Mesenchymal stem cell (in vitro differentiated cells and primary cell): ENCODE data around the gene PKN2.

ENCODE experiments used
- DNase-seq: peaks from one replicate; pipeline ENCODE4 v3.0.0-alpha.2; 2013
- H2AFZ ChIP-seq: one replicate; pipeline ENCODE4 v1.6.1; 2013; ENCODE audit warnings: low read depth, mild to moderate bottlenecking, control low read depth, inconsistent platforms, low read length, moderate library complexity
- H2AK5ac ChIP-seq: 2 replicates; pipeline ENCODE4 v1.6.1; 2013; ENCODE audit warnings: low read length, moderate library complexity, mild to moderate bottlenecking, inconsistent platforms; ENCODE audit not compliant: severe bottlenecking
- H2BK120ac ChIP-seq: one replicate; pipeline ENCODE4 v1.6.1; 2013; ENCODE audit warnings: low read depth, mild to moderate bottlenecking, inconsistent platforms, low read length, moderate library complexity
- H2BK12ac ChIP-seq, 2 experiments: one replicate each; pipeline ENCODE4 v1.6.1; 2013; ENCODE audit warnings: inconsistent platforms in 2 of 2, low read length in 2 of 2, mild to moderate bottlenecking in 2 of 2, moderate library complexity in 2 of 2, control low read depth in 1 of 2
- H2BK15ac ChIP-seq: one replicate; pipeline ENCODE4 v1.6.1; 2013; ENCODE audit warnings: mild to moderate bottlenecking, low read depth, inconsistent platforms; ENCODE audit not compliant: poor library complexity, severe bottlenecking
- H2BK5ac ChIP-seq: 2 replicates; pipeline ENCODE4 v1.6.1; 2013; ENCODE audit warnings: low read depth, mild to moderate bottlenecking, low read length, control low read depth, inconsistent platforms; ENCODE audit not compliant: poor library complexity, severe bottlenecking
- H3K14ac ChIP-seq, 2 experiments: one replicate each; pipeline ENCODE4 v1.6.1; 2013; ENCODE audit warnings: inconsistent platforms in 2 of 2, low read length in 2 of 2, control low read depth in 1 of 2, mild to moderate bottlenecking in 1 of 2, moderate library complexity in 1 of 2
- H3K18ac ChIP-seq, 2 experiments: one replicate each; pipeline ENCODE4 v1.6.1; 2013; ENCODE audit warnings: inconsistent platforms in 2 of 2, low read length in 2 of 2, control low read depth in 1 of 2, low read depth in 1 of 2, mild to moderate bottlenecking in 1 of 2
- H3K23ac ChIP-seq, 2 experiments: one replicate each; pipeline ENCODE4 v1.6.1; 2013; ENCODE audit warnings: inconsistent platforms in 2 of 2, low read length in 2 of 2, mild to moderate bottlenecking in 2 of 2, moderate library complexity in 2 of 2, control low read depth in 1 of 2
- H3K27ac ChIP-seq: 2 replicates; pipeline ENCODE4 v1.5.1; 2013; ENCODE audit warnings: mild to moderate bottlenecking, moderate library complexity, low read length, control low read depth, inconsistent platforms; ENCODE audit not compliant: poor library complexity, severe bottlenecking
- H3K27me3 ChIP-seq, 2 experiments: 2 replicates each; pipeline versions ENCODE4 v1.6.1 to v1.7.0; 2013; ENCODE audit warnings: low read length in 2 of 2, mild to moderate bottlenecking in 2 of 2, moderate library complexity in 2 of 2, control low read depth in 1 of 2, inconsistent platforms in 1 of 2; ENCODE audit not compliant: control insufficient read depth in 1 of 2, insufficient read depth in 1 of 2
- H3K36me3 ChIP-seq, 2 experiments: 2 replicates each; pipeline versions ENCODE4 v1.6.1 to v1.7.0; 2013; ENCODE audit warnings: low read length in 2 of 2, control low read depth in 1 of 2, inconsistent platforms in 1 of 2, low read depth in 1 of 2, mild to moderate bottlenecking in 1 of 2; ENCODE audit not compliant: insufficient read depth in 2 of 2, control insufficient read depth in 1 of 2
- H3K4ac ChIP-seq, 2 experiments: one replicate each; pipeline ENCODE4 v1.6.1; 2013; ENCODE audit warnings: inconsistent platforms in 2 of 2, low read length in 2 of 2, mild to moderate bottlenecking in 2 of 2, moderate library complexity in 2 of 2, control low read depth in 1 of 2, low read depth in 1 of 2
- H3K4me1 ChIP-seq: 2 replicates; pipeline ENCODE4 v1.6.1; 2013; ENCODE audit warnings: low read depth, low read length, control low read depth; ENCODE audit not compliant: control insufficient read depth, insufficient read depth
- H3K4me2 ChIP-seq: 2 replicates; pipeline ENCODE4 v1.6.1; 2013; ENCODE audit warnings: low read length, mild to moderate bottlenecking, inconsistent platforms; ENCODE audit not compliant: poor library complexity, severe bottlenecking
- H3K4me3 ChIP-seq, 2 experiments: 2 replicates each; pipeline versions ENCODE4 v1.5.1 to v1.7.0; 2013; ENCODE audit warnings: low read length in 2 of 2, mild to moderate bottlenecking in 2 of 2, control low read depth in 1 of 2, low read depth in 1 of 2; ENCODE audit not compliant: insufficient read depth in 1 of 2
- H3K79me1 ChIP-seq: replicated peaks from 2 replicates; pipeline ENCODE4 v1.6.1; 2013; ENCODE audit warnings: mild to moderate bottlenecking, control low read depth, low read length, inconsistent platforms; ENCODE audit not compliant: poor library complexity, severe bottlenecking
- H3K9ac ChIP-seq: 2 replicates; pipeline ENCODE4 v1.7.0; 2013; ENCODE audit warnings: mild to moderate bottlenecking, low read length, moderate library complexity
- H3K9me3 ChIP-seq: 2 replicates; pipeline ENCODE4 v1.7.0; 2013; ENCODE audit warnings: mild to moderate bottlenecking, low read length; ENCODE audit not compliant: control insufficient read depth
- H4K8ac ChIP-seq: one replicate; pipeline ENCODE4 v1.6.1; 2013; ENCODE audit warnings: inconsistent platforms, mild to moderate bottlenecking, low read length, moderate library complexity
- H4K91ac ChIP-seq: one replicate; pipeline ENCODE4 v1.6.1; 2013; ENCODE audit warnings: mild to moderate bottlenecking, low read length, inconsistent platforms
- WGBS: methylation state at CpG from one replicate; pipeline ENCODE4 v1.1.7; 2013; ENCODE audit warnings: mixed read lengths; 5-methylcytosine and 5-hydroxymethylcytosine counted together

The PKN2 gene

DNA sequence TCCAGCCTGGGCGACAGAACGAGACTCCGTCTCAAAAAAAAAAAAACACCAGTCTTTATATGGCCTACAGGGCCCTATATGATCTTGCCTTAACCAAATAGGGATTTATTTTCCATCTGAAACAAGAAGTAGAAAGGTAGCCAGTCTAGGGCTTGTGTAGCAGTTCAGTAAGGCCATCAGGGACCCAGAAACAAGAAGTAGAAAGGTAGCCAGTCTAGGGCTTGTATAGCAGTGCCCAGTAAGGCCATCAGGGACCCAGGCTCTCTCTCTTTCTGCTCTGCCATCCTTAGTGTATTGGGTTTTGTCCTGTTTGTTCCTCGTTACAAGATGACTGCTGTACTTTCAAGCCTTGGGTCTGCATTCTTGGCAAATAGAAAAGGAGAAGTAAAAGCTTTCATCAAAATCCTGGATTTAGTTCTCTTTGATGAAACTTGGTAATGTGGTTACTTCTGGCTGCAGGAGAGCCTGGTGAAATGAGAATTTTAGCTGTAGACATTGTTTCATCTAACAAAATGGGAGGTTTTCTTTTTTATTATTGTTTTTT is 46.1 kb downstream of the PKN2 start:
- Histone ChIP-seq H4K8ac (peak overlapping the region; percentile 45), H2BK12ac (peak overlapping the region in 1 of 2 experiments; percentile 10), H3K23ac (no peak overlapping the region), H3K4me1 (peaks cover 1% of the 10 kb centered on the region), H3K18ac (no peak overlapping the region), H2BK5ac (no peak overlapping the region), H3K27ac (no peak overlapping the region), H3K4ac (peak overlapping the region in 1 of 2 experiments; percentile 2), H2AK5ac (no peak overlapping the region), H3K36me3 (peaks cover 2 to 7% of the 10 kb centered on the region in 2 experiments), H2BK15ac (no peak overlapping the region), H3K9me3 (no peaks in the 10 kb centered on the region), H2BK120ac (no peak overlapping the region), H3K4me2 (no peak overlapping the region), H3K4me3 (no peak overlapping the region), H3K14ac (no peak overlapping the region), H4K91ac (no peak overlapping the region), H2AFZ (no peak overlapping the region), H3K79me1 (peaks cover 6% of the 10 kb centered on the region), H3K27me3 (no peaks in the 10 kb centered on the region), H3K9ac (peak overlapping the region; percentile 85)
- DNase-seq = no peak
- WGBS = 96% methylated on average over 1 of the region's 4 CpGs

DNA sequence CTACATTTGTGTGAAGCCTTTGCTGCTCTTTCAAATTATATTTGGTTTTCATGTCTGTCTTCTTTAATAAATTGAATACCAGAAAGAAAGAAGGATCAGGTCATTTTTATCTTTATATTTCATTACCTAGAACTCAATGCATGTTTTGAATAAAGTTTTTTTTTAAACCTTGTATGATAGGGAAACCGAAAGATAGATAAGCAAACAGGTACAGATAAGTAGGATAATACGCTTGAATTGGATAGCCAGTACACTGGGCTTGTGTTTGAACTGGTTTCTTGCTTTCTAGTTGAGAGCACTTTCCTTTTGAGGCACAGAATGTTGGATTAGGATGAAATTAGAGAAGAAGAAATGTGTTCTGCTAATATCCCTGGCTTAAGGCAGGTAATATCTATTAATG is 46.9 kb downstream of the PKN2 start:
- no peak overlapping the region for H2AK5ac ChIP-seq
- H3K4me1 ChIP-seq = peaks cover 1% of the 10 kb centered on the region
- no peak overlapping the region for H3K18ac ChIP-seq
- H3K9me3 ChIP-seq = peaks cover 3% of the 10 kb centered on the region
- no peak overlapping the region for H2BK12ac ChIP-seq
- peak overlapping the region; percentile 26 for H3K27ac ChIP-seq
- no peak overlapping the region for H2BK15ac ChIP-seq
- H3K9ac ChIP-seq = peak overlapping the region; percentile 85
- no peaks in the 10 kb centered on the region for H3K27me3 ChIP-seq
- H2BK5ac ChIP-seq = no peak overlapping the region
- no peak overlapping the region for H3K4me2 ChIP-seq
- no peak overlapping the region for H2AFZ ChIP-seq
- 97% methylated on average over 2 of the region's 2 CpGs for WGBS
- no peak overlapping the region for H4K91ac ChIP-seq
- no peak for DNase-seq
- no peak overlapping the region for H2BK120ac ChIP-seq
- peaks cover 6% of the 10 kb centered on the region for H3K79me1 ChIP-seq
- no peak overlapping the region for H3K4ac ChIP-seq
- no peak overlapping the region for H3K14ac ChIP-seq
- no peak overlapping the region for H4K8ac ChIP-seq
- H3K23ac ChIP-seq = no peak overlapping the region
- peaks cover 2 to 7% of the 10 kb centered on the region in 2 experiments for H3K36me3 ChIP-seq
- peak overlapping the region in 1 of 2 experiments; percentile 58 for H3K4me3 ChIP-seq

DNA sequence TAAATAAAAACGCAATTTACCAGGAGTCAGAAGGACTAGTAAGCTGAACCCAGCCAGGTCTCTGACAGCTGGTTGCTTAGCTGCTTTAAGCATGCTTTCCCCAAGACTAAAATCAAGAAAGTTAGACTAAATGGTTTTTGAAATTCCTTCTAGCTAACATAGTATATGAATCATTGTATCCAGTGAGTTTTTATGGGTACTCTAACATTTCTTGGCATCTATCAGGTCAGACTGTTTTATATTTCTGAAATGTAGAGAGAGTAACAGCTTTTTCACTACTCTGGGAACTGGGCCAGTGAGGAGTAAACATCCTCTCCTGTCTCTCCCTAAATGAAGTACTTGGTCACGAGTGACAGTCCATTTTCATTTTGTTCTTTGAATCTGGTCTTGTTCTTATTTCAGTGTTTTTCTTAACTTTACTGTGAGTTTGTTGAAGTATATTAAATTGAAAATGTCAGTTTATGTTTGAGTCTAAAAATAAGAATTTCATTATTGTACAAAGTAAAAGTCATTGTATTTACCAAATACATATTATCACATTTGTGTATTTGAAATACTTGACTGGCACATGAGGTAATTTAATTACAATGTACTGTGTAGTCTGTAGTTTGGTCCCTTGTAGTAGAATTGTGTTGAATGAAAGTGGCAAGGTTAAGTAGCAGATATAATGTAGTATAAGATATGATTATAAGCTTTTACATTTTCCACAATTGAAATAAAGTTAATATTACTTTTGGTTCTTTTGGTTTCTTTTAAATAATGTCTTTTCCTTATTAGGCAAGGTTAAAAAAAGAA is 47.6 kb downstream of the PKN2 start:
- H3K23ac ChIP-seq = no peak overlapping the region
- no peak overlapping the region for H3K14ac ChIP-seq
- peak overlapping the region; percentile 85 for H3K9ac ChIP-seq
- peaks cover 3 to 7% of the 10 kb centered on the region in 2 experiments for H3K36me3 ChIP-seq
- H2BK5ac ChIP-seq = no peak overlapping the region
- H3K4me2 ChIP-seq = no peak overlapping the region
- H3K18ac ChIP-seq = no peak overlapping the region
- no peak overlapping the region for H2AFZ ChIP-seq
- H3K4ac ChIP-seq = no peak overlapping the region
- no peaks in the 10 kb centered on the region for H3K27me3 ChIP-seq
- H2BK12ac ChIP-seq = no peak overlapping the region
- H3K9me3 ChIP-seq = peaks cover 5% of the 10 kb centered on the region
- peak overlapping the region in 1 of 2 experiments; percentile 58 for H3K4me3 ChIP-seq
- peak overlapping the region; percentile 26 for H3K27ac ChIP-seq
- no peak overlapping the region for H2BK120ac ChIP-seq
- no peak overlapping the region for H2BK15ac ChIP-seq
- H4K8ac ChIP-seq = no peak overlapping the region
- peaks cover 1% of the 10 kb centered on the region for H3K4me1 ChIP-seq
- DNase-seq = peak; percentile 88
- no peak overlapping the region for H2AK5ac ChIP-seq
- 15% methylated on average over 2 of the region's 2 CpGs for WGBS
- no peak overlapping the region for H4K91ac ChIP-seq
- H3K79me1 ChIP-seq = peaks cover 6% of the 10 kb centered on the region

DNA sequence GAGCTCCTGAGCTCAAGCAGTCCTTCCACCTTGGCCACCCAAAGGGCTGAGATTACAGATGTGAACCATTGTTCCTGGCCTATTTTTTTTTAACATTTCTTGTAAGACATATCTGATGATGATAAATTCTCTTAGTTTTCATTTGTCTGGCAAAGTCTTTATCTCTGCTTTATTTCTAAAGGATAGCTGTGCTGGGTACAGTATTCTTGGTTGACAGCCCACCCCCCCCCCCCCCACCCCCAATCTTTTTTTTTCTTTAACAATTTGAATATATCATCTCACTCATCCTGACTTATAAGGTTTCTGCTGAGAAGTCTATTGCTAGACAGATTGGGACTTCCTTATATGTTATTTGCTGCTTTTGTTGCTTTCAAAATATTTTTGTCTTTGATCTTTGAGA is 51.3 kb downstream of the PKN2 start:
- no peak overlapping the region for H2BK15ac ChIP-seq
- H2BK120ac ChIP-seq = no peak overlapping the region
- no peak overlapping the region for H2BK12ac ChIP-seq
- peaks cover 4% of the 10 kb centered on the region for H3K4me1 ChIP-seq
- no peak overlapping the region for H3K14ac ChIP-seq
- no peak for DNase-seq
- H3K79me1 ChIP-seq = peaks cover 8% of the 10 kb centered on the region
- no peak overlapping the region for H3K4me3 ChIP-seq
- peaks cover 0 to 4% of the 10 kb centered on the region in 2 experiments for H3K36me3 ChIP-seq
- no peak overlapping the region for H3K9ac ChIP-seq
- H3K27me3 ChIP-seq = no peaks in the 10 kb centered on the region
- H4K8ac ChIP-seq = peak overlapping the region; percentile 38
- no peak overlapping the region for H3K4ac ChIP-seq
- H3K23ac ChIP-seq = no peak overlapping the region
- H4K91ac ChIP-seq = no peak overlapping the region
- no peak overlapping the region for H3K4me2 ChIP-seq
- H3K9me3 ChIP-seq = peaks cover 5% of the 10 kb centered on the region
- no peak overlapping the region for H2AK5ac ChIP-seq
- no peak overlapping the region for H2AFZ ChIP-seq
- no peak overlapping the region for H3K27ac ChIP-seq
- no peak overlapping the region for H3K18ac ChIP-seq
- no peak overlapping the region for H2BK5ac ChIP-seq
